Subcutaneous preadipocyte (primary cell): Measurements from ENCODE around the gene COL13A1. TPM values are rescaled to one million over a fixed set of nuclear protein-coding genes. Genes with fewer than 3 reads are reported as not detected.

ENCODE experiments used
- total RNA-seq: library from RNA; depleted of rRNA; stranded (reverse); fragments of >200 nt; gene quantifications from 2 replicates; pipeline ENCODE4 v1.2.3, GENCODE V29; 2012

COL13A1 gene
- total RNA-seq = 1.1 and 4.3 TPM in 2 replicates

DNA sequence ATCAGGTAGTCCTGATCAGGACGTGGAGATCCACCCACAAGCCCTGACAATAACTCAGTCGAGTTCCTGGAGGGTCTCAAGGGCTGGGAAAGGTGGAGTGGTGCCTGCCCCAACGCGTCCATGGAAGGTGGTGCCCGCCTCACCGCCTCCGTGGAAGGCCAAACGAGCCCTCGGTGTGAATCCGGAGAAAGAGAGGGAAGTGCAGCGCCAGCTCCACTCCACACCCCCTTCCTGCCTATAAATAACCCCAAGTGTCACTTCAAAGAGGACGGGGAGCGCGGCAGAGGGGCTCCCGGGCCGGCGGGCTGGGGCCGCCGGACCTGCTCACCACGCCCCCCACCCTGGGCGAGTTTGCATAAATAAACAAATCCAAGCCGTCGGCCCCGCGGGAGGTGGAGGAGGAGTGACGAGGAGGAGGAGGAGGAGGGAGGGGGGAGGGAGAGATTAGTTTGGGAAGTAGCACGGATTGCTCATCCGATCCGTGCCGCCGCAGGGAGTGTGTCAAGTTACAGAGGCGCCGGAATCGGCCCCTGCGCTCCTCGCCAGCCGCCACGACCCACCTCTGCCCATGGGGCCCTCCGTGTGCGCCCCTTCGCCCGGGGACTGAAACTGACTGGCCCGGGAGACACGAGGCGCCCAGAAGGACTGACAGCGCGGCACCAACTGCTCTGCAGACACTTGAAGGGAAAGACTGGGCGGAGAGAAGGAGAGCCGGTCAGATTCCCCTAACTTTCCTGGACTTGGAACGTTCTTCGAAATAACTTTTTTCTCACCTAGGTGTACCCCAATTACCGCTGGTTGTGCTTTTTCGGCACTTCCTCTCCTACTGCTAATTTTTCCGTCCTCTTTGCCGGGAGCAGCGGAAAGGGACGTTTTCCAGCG, at the start of gene COL13A1:
Gene COL13A1, plus strand, starts transcription at position 473 of the 882 bp plus-strand sequence. CDS start 518 bp downstream, outside the sequence.

Other genes starting within 250 kb of the COL13A1 start
- not detected in 2 replicates for gene NEUROG3, start 228.5 kb upstream of the COL13A1 start, total RNA-seq
- not detected in 2 replicates for gene FAM241B, start 171.7 kb upstream of the COL13A1 start, total RNA-seq